Hepatocyte (in vitro differentiated cells): Measurements from ENCODE around the gene PALLD. TPM values are rescaled to one million over a fixed set of nuclear protein-coding genes. Genes with fewer than 3 reads are reported as not detected.
A peak's percentile ranks its signal among the peaks of the same experiment; 100 is the strongest.

Experiments
- DNase-seq: peaks from one replicate; pipeline ENCODE4 v3.0.0-alpha.2; 2016; ENCODE audit warnings: low spot score
- H2AFZ ChIP-seq: fragments of 200-600 bp; sonication (generic); 2 replicates; pipeline ENCODE4 v1.6.0; 2016; ENCODE audit warnings: antibody characterized with exemption, mild to moderate bottlenecking
- H3K27ac ChIP-seq: fragments of 200-600 bp; sonication (generic); 2 replicates; pipeline ENCODE4 v1.5.1; 2016; ENCODE audit warnings: mild to moderate bottlenecking
- H3K27me3 ChIP-seq: fragments of 200-600 bp; sonication (generic); 2 replicates; pipeline ENCODE4 v1.6.1; 2016
- H3K36me3 ChIP-seq: fragments of 200-600 bp; sonication (generic); replicated peaks from 2 replicates; pipeline ENCODE4 v1.5.1; 2016; ENCODE audit warnings: low read depth; ENCODE audit not compliant: insufficient read depth
- H3K4me1 ChIP-seq: fragments of 200-600 bp; sonication (generic); 2 replicates; pipeline ENCODE4 v1.5.1; 2016; ENCODE audit warnings: mild to moderate bottlenecking, moderate library complexity; ENCODE audit not compliant: insufficient read depth
- H3K4me2 ChIP-seq: fragments of 200-600 bp; sonication (generic); 2 replicates; pipeline ENCODE4 v1.6.0; 2016
- H3K4me3 ChIP-seq: fragments of 200-600 bp; sonication (generic); 2 replicates; pipeline ENCODE4 v1.5.1; 2016; ENCODE audit warnings: mild to moderate bottlenecking
- H3K79me2 ChIP-seq: fragments of 200-600 bp; sonication (generic); 2 replicates; pipeline ENCODE4 v1.6.0; 2017; ENCODE audit warnings: mild to moderate bottlenecking
- H3K9me2 ChIP-seq: fragments of 200-600 bp; sonication (generic); replicated peaks from 2 replicates; pipeline ENCODE4 v1.6.0; 2017; ENCODE audit warnings: mild to moderate bottlenecking; ENCODE audit not compliant: insufficient read depth
- H3K9me3 ChIP-seq: fragments of 200-600 bp; sonication (generic); 2 replicates; pipeline ENCODE4 v1.5.1; 2016; ENCODE audit warnings: low read depth, mild to moderate bottlenecking
- H4K20me1 ChIP-seq: fragments of 200-600 bp; sonication (generic); 2 replicates; pipeline ENCODE4 v1.6.0; 2016; ENCODE audit warnings: mild to moderate bottlenecking; ENCODE audit not compliant: insufficient read depth, poor library complexity, severe bottlenecking
- EZH2 ChIP-seq: fragments of 200-600 bp; sonication (generic); IDR thresholded peaks from 2 replicates; pipeline ENCODE4 v1.6.1; 2016; ENCODE audit warnings: antibody characterized with exemption, mild to moderate bottlenecking, borderline replicate concordance
- EZH2phosphoT487 ChIP-seq: fragments of 200-600 bp; sonication (generic); IDR thresholded peaks from one replicate; pipeline ENCODE4 v1.6.1; 2018; ENCODE audit warnings: antibody characterized with exemption, mild to moderate bottlenecking, low read depth, moderate library complexity; ENCODE audit not compliant: unreplicated experiment, severe bottlenecking
- WGBS: methylation state at CpG from one replicate; pipeline ENCODE4 v1.1.6; 2016; ENCODE audit warnings: low lambda C conversion rate; ENCODE audit errors: missing lambda C conversion rate; 5-methylcytosine and 5-hydroxymethylcytosine counted together
- polyA plus RNA-seq: library from polyadenylated mRNA; unstranded; fragments of >200 nt; fragmentation: Nextera tagmentation; extraction: Ambion mirVana; gene quantifications from 2 replicates; pipeline ENCODE4 v1.2.1, GENCODE V29; 2016
- total RNA-seq: library from RNA; depleted of rRNA; stranded (reverse); fragments of >200 nt; gene quantifications from 2 replicates; pipeline ENCODE4 v1.2.3, GENCODE V29; 2014
- TF ChIP-seq, protein P1 (sequence below): fragments of 200-600 bp; sonication (generic); IDR thresholded peaks from 2 replicates; pipeline ENCODE4 v1.5.1; 2016; ENCODE audit warnings: antibody characterized with exemption, mild to moderate bottlenecking; ENCODE audit not compliant: poor library complexity

PALLD gene
- total and polyA plus RNA-seq, 2 experiments from 2014 or later = 82.7 to 85.2 TPM

DNA sequence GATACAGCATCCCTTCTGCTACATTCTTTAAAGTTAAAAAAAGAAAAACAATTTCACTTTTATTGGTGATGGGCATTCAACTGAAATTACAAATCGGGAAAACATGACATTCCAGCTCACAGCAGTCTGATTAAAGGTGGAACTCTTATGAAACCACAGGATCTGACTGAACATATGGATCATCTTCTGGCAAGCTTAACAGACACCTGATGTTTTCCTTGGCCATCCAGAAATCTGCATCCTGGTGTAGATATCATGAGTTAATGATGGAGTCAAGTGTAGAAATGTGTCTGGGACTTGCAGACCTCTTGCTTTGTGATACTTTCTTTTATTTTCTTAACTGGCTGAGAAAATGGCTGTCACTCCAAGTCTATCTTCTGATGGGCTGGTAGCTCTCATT is 345.3 kb downstream of the PALLD start:
- H3K4me2 ChIP-seq = no peak overlapping the region
- H3K36me3 ChIP-seq = no peaks in the 10 kb centered on the region
- 77% methylated on average over 1 of the region's 1 CpG for WGBS
- H2AFZ ChIP-seq = no peak overlapping the region
- no peaks in the 10 kb centered on the region for H3K9me2 ChIP-seq
- H3K27me3 ChIP-seq = no peaks in the 10 kb centered on the region
- H3K79me2 ChIP-seq = peaks cover 88% of the 10 kb centered on the region
- TF ChIP-seq EZH2 (no peak), EZH2phosphoT487 (no peak)
- TF ChIP-seq, protein P1, sequence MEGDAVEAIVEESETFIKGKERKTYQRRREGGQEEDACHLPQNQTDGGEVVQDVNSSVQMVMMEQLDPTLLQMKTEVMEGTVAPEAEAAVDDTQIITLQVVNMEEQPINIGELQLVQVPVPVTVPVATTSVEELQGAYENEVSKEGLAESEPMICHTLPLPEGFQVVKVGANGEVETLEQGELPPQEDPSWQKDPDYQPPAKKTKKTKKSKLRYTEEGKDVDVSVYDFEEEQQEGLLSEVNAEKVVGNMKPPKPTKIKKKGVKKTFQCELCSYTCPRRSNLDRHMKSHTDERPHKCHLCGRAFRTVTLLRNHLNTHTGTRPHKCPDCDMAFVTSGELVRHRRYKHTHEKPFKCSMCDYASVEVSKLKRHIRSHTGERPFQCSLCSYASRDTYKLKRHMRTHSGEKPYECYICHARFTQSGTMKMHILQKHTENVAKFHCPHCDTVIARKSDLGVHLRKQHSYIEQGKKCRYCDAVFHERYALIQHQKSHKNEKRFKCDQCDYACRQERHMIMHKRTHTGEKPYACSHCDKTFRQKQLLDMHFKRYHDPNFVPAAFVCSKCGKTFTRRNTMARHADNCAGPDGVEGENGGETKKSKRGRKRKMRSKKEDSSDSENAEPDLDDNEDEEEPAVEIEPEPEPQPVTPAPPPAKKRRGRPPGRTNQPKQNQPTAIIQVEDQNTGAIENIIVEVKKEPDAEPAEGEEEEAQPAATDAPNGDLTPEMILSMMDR = no peak
- no peak for DNase-seq
- no peaks in the 10 kb centered on the region for H3K9me3 ChIP-seq
- H3K27ac ChIP-seq = no peak overlapping the region
- H4K20me1 ChIP-seq = no peaks in the 10 kb centered on the region
- no peak overlapping the region for H3K4me3 ChIP-seq
- peaks cover 18% of the 10 kb centered on the region for H3K4me1 ChIP-seq

DNA sequence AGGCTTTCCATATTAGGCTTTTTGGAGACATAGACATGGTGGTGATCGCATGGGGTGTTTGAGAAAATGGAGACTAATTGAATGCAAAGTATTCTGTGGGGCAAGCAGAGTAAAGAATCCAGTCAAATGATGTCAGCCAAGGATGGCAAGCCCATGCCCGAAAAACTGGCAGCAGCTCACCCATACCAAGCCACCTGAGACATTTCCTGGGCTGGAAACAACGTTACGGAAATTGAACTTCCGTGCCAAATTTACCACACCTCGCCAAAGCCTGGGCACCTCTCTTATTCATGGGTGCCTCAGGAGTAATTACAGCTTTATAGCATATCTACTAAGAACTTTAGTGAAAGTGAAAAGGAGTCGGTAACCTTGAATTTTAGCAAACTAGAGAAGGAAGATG is 346.8 kb downstream of the PALLD start:
- H3K36me3 ChIP-seq = no peaks in the 10 kb centered on the region
- no peaks in the 10 kb centered on the region for H3K9me2 ChIP-seq
- peaks cover 32% of the 10 kb centered on the region for H3K4me1 ChIP-seq
- H3K4me3 ChIP-seq = no peak overlapping the region
- H3K27ac ChIP-seq = peak overlapping the region; percentile 46
- no peak for DNase-seq
- 95% methylated on average over 7 of the region's 7 CpGs for WGBS
- no peaks in the 10 kb centered on the region for H3K27me3 ChIP-seq
- no peaks in the 10 kb centered on the region for H3K9me3 ChIP-seq
- H4K20me1 ChIP-seq = no peaks in the 10 kb centered on the region
- H2AFZ ChIP-seq = no peak overlapping the region
- peaks cover 84% of the 10 kb centered on the region for H3K79me2 ChIP-seq
- H3K4me2 ChIP-seq = no peak overlapping the region
- no peak for TF ChIP-seq EZH2
- no peak for TF ChIP-seq EZH2phosphoT487

DNA sequence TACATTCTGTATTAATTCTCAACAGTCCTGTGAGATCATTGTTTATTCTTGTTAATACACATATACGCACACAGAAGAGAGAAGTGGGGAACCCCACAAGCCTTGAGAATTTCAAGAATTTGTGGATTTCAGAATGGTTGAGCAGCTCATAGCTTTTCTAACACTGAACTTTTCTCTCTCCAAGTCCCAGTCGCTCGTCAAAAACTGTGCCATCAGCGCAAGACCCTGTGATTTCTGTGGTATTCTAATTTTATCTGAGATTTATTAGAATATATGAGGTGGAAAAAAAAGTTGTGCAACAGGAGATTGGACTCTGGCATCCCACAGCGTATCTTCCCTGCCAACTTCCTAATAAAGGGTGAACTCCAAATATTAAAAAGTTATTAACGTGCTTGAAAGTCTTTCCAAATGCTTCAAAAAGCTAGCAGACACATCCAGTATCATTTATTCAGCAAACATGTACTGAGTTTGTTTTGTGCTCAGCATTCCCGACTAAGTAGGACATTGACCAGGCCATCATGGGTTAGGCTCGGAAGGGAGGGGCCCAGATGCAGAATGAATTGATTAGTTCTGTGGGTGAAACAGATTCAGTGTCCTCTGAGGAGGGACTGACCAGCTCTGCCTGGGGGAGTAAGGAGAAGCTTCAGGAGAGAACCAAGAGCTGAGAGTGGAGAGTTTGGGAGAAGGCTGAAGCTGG is 347.6 kb downstream of the PALLD start:
- no peak for DNase-seq
- Histone ChIP-seq H3K27me3 (no peaks in the 10 kb centered on the region), H3K9me3 (no peaks in the 10 kb centered on the region), H3K9me2 (no peaks in the 10 kb centered on the region), H3K4me1 (peaks cover 40% of the 10 kb centered on the region), H2AFZ (no peak overlapping the region), H3K36me3 (no peaks in the 10 kb centered on the region), H3K79me2 (peaks cover 79% of the 10 kb centered on the region), H3K4me2 (peak overlapping the region; percentile 6), H3K4me3 (no peak overlapping the region), H3K27ac (peak overlapping the region; percentile 46), H4K20me1 (peaks cover 2% of the 10 kb centered on the region)
- no peak for TF ChIP-seq EZH2
- no peak for TF ChIP-seq EZH2phosphoT487
- TF ChIP-seq, protein P1 = no peak
- WGBS = 73% methylated on average over 8 of the region's 8 CpGs

DNA sequence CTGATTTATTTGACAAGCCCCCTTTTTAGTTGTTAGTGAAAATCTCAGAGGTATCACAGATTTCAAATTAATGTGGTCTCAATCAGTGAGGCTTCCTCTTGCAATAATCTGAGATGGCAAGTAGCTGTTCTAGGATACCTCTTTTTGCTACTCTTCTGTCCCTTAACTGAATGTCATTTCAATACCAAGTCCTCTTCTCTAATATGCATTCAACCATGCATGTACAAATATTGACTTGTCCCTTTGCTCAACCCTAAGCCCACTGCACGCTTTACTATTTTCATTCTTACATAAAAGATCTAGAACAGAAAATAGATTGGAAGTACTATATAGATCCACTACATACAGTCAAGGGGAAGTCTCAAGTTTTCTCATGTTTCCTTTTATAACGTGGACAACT is 349.0 kb downstream of the PALLD start:
- no peak overlapping the region for H3K4me2 ChIP-seq

More for the DNA sequence above, 349.0 kb downstream of the PALLD start:
- Histone ChIP-seq H3K9me3 (no peaks in the 10 kb centered on the region), H3K27me3 (no peaks in the 10 kb centered on the region), H4K20me1 (peaks cover 2% of the 10 kb centered on the region), H3K4me1 (peaks cover 34% of the 10 kb centered on the region), H3K9me2 (no peaks in the 10 kb centered on the region), H3K27ac (no peak overlapping the region), H3K36me3 (no peaks in the 10 kb centered on the region), H3K4me3 (no peak overlapping the region), H3K79me2 (peaks cover 85% of the 10 kb centered on the region), H2AFZ (no peak overlapping the region)
- DNase-seq = no peak
- TF ChIP-seq, protein P1 = no peak
- no peak for TF ChIP-seq EZH2
- TF ChIP-seq EZH2phosphoT487 = no peak
- WGBS = 73% methylated on average over 2 of the region's 2 CpGs
